ENCODE data around the gene SUSD2. TPM values are rescaled to one million over a fixed set of nuclear protein-coding genes. Genes with fewer than 3 reads are reported as not detected.

The SUSD2 gene
- total RNA-seq, 1 donor from 2014 or later = 0.79 TPM

DNA sequence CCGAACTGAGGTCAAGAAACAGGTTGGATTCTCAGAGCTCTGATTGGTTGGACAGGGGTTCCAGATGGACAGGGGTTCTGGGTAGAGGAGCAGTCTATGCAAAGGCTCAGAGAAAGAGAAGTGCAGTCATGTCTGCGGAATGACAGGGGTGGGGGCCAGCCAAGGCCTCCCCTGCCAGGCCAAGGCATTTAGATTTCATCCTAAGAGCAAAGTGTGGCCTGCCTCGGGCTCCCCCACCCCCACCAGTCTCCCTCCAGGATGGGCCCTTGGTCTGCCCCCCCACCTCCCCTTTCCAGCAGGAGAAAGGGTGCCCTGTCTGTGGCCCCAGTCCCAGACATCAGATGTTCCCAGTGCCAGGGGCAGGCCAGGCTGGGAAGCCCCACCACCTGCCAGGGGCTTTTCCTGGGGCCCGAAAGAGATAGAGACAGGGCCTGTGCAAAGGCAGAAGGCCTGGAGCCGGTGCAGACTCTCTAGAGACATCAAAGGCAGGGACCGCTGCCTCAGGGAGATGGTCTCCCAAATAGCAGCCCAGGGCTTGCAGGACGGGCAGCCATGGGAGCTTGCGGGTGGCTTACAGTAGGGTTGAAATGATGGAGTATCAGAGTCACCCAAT is 9.4 kb downstream of the SUSD2 start:
- peak overlapping the region; percentile 79 for H3K27ac Mint-ChIP-seq
- no peak overlapping the region for H3K4me3 Mint-ChIP-seq (ENCODE audit: low read depth)
- H3K9me3 Mint-ChIP-seq (ENCODE audit: low read depth) = no peaks in the 10 kb centered on the region
- H3K4me1 Mint-ChIP-seq (ENCODE audit: low read depth) = peaks cover 1% of the 10 kb centered on the region
- no peak for DNase-seq (ENCODE audit: low spot score, unreplicated experiment)
- no peaks in the 10 kb centered on the region for H3K36me3 Mint-ChIP-seq (ENCODE audit: insufficient read depth)
- TF ChIP-seq, protein P1, sequence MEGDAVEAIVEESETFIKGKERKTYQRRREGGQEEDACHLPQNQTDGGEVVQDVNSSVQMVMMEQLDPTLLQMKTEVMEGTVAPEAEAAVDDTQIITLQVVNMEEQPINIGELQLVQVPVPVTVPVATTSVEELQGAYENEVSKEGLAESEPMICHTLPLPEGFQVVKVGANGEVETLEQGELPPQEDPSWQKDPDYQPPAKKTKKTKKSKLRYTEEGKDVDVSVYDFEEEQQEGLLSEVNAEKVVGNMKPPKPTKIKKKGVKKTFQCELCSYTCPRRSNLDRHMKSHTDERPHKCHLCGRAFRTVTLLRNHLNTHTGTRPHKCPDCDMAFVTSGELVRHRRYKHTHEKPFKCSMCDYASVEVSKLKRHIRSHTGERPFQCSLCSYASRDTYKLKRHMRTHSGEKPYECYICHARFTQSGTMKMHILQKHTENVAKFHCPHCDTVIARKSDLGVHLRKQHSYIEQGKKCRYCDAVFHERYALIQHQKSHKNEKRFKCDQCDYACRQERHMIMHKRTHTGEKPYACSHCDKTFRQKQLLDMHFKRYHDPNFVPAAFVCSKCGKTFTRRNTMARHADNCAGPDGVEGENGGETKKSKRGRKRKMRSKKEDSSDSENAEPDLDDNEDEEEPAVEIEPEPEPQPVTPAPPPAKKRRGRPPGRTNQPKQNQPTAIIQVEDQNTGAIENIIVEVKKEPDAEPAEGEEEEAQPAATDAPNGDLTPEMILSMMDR (IDR thresholded peaks at IDR 0.05; ENCODE audit: unreplicated experiment) = no peak
- no peaks in the 10 kb centered on the region for H3K27me3 Mint-ChIP-seq

- TF ChIP-seq, protein P1 (IDR thresholded peaks at IDR 0.05; ENCODE audit: unreplicated experiment) = no peak
- DNase-seq (ENCODE audit: low spot score, unreplicated experiment) = no peak
- H3K36me3 Mint-ChIP-seq (ENCODE audit: insufficient read depth) = no peaks in the 10 kb centered on the region
Observed at GRCh38 chr22:24191381-24191841, 10.1 kb downstream of the SUSD2 start.

GRCh38 chr22:24191893-24192292 is 10.6 kb downstream of the SUSD2 start:
- Mint-ChIP-seq H3K27me3 (no peaks in the 10 kb centered on the region), H3K36me3 (ENCODE audit: insufficient read depth) (no peaks in the 10 kb centered on the region), H3K4me1 (ENCODE audit: low read depth) (peaks cover 9% of the 10 kb centered on the region), H3K27ac (no peak overlapping the region), H3K9me3 (ENCODE audit: low read depth) (no peaks in the 10 kb centered on the region), H3K4me3 (ENCODE audit: low read depth) (no peak overlapping the region)
- TF ChIP-seq, protein P1 (IDR thresholded peaks at IDR 0.05; ENCODE audit: unreplicated experiment) = no peak
- DNase-seq (ENCODE audit: low spot score, unreplicated experiment) = no peak

More at GRCh38 chr22:24191381-24191841, 10.1 kb downstream of the SUSD2 start:
- Mint-ChIP-seq H3K27me3 (no peaks in the 10 kb centered on the region), H3K9me3 (ENCODE audit: low read depth) (no peaks in the 10 kb centered on the region), H3K27ac (no peak overlapping the region), H3K4me1 (ENCODE audit: low read depth) (peaks cover 5% of the 10 kb centered on the region), H3K4me3 (ENCODE audit: low read depth) (no peak overlapping the region)

GRCh38 chr22:24198682-24199052 is 17.4 kb downstream of the SUSD2 start:
- no peaks in the 10 kb centered on the region for H3K27me3 Mint-ChIP-seq
- no peaks in the 10 kb centered on the region for H3K36me3 Mint-ChIP-seq (ENCODE audit: insufficient read depth)
- no peak overlapping the region for H3K27ac Mint-ChIP-seq
- peaks cover 16% of the 10 kb centered on the region for H3K4me1 Mint-ChIP-seq (ENCODE audit: low read depth)
- TF ChIP-seq, protein P1 (IDR thresholded peaks at IDR 0.05; ENCODE audit: unreplicated experiment) = no peak
- DNase-seq (ENCODE audit: low spot score, unreplicated experiment) = no peak
- H3K9me3 Mint-ChIP-seq (ENCODE audit: low read depth) = no peaks in the 10 kb centered on the region
- H3K4me3 Mint-ChIP-seq (ENCODE audit: low read depth) = no peak overlapping the region

GRCh38 chr22:24200619-24201212 is 19.4 kb downstream of the SUSD2 start:
- no peaks in the 10 kb centered on the region for H3K36me3 Mint-ChIP-seq (ENCODE audit: insufficient read depth)
- peaks cover 17% of the 10 kb centered on the region for H3K9me3 Mint-ChIP-seq (ENCODE audit: low read depth)
- DNase-seq (ENCODE audit: low spot score, unreplicated experiment) = no peak
- H3K4me3 Mint-ChIP-seq (ENCODE audit: low read depth) = no peak overlapping the region
- TF ChIP-seq, protein P1 (IDR thresholded peaks at IDR 0.05; ENCODE audit: unreplicated experiment) = no peak
- H3K27me3 Mint-ChIP-seq = no peaks in the 10 kb centered on the region
- peaks cover 14% of the 10 kb centered on the region for H3K4me1 Mint-ChIP-seq (ENCODE audit: low read depth)
- no peak overlapping the region for H3K27ac Mint-ChIP-seq

All from progenitor cell of endocrine pancreas (in vitro differentiated cells).